ENCODE measurements around the gene ATF6B. TPM values are rescaled to one million over a fixed set of nuclear protein-coding genes. Genes with fewer than 3 reads are reported as not detected.

The ATF6B gene
- total and polyA plus RNA-seq, 2 of the 8 experiments (the other 6 are each of a cell fraction or from before 2014, with no cell fraction given) = 38.1 to 42.2 TPM

GRCh38 chr6:32073613-32074012 is 54.4 kb downstream of the ATF6B start:
- FAIRE-seq (no peak), DNase-seq (ENCODE audit: low read depth in 1 of 2, low spot score in 2 of 2) (no peak)
- POLR2A ChIA-PET (ENCODE audit: partially characterized antibody) = no interaction called here

More at GRCh38 chr6:32073613-32074012, 54.4 kb downstream of the ATF6B start:
- Histone ChIP-seq H3K4me1 (replicated peaks in 1 of 4; ENCODE audit: control insufficient read depth in 3 of 4, insufficient read depth in 4 of 4, low read length in 3 of 4) (peaks cover 0 to 8% (median 5%) of the 10 kb centered on the region in 4 experiments; a peak in 6 of 7 replicates), H3K4ac (replicated peaks; ENCODE audit: insufficient read length, low read depth, low read length) (no peak overlapping the region), H3K56ac (replicated peaks; ENCODE audit: insufficient read length, low read depth, low read length) (no peak overlapping the region), H3K14ac (ENCODE audit: insufficient read length) (no peak overlapping the region), H3K36me3 (ENCODE audit: control insufficient read depth in 2 of 4, insufficient read depth in 4 of 4, low read length in 3 of 4) (no peaks in the 10 kb centered on the region), H3K18ac (ENCODE audit: extremely low read depth, low read length) (no peak overlapping the region), H2BK15ac (ENCODE audit: low read length) (no peak overlapping the region), H3K79me2 (ENCODE audit: control insufficient read depth in 1 of 2, insufficient read depth in 2 of 2, low read length in 2 of 2) (no peaks in the 10 kb centered on the region), H4K8ac (ENCODE audit: extremely low read depth, insufficient read depth, low read length) (no peak overlapping the region), H3K9me3 (ENCODE audit: insufficient read depth in 2 of 2, low read depth in 1 of 2, low read length in 1 of 2) (no peaks in the 10 kb centered on the region), H4K20me1 (replicated peaks in 1 of 2; ENCODE audit: control insufficient read depth in 1 of 2, insufficient read depth in 2 of 2, low read length in 2 of 2) (no peaks in the 10 kb centered on the region), H2BK20ac (ENCODE audit: low read length) (no peak overlapping the region), H2AFZ (ENCODE audit: low read length) (no peak overlapping the region), H3K23me2 (ENCODE audit: low read depth, low read length) (no peaks in the 10 kb centered on the region), H2BK12ac (ENCODE audit: low read depth, low read length) (no peak overlapping the region), H3K27me3 (replicated peaks in 1 of 4; ENCODE audit: control insufficient read depth in 3 of 4, extremely low read depth in 1 of 4, insufficient read depth in 3 of 4, low read length in 3 of 4) (no peaks in the 10 kb centered on the region; a peak in 1 of 7 replicates), H2AK5ac (ENCODE audit: low read depth, low read length) (no peak overlapping the region), H4K5ac (ENCODE audit: insufficient read length, low read depth, low read length) (no peak overlapping the region), H3K4me2 (ENCODE audit: insufficient read depth in 1 of 2, low read depth in 2 of 2, low read length in 2 of 2) (no peak overlapping the region), H4K91ac (replicated peaks; ENCODE audit: insufficient read length, low read length) (no peak overlapping the region), H2BK5ac (ENCODE audit: low read depth, low read length) (no peak overlapping the region), H3K23ac (ENCODE audit: insufficient read length) (no peak overlapping the region), H3K4me3 (ENCODE audit: extremely low read depth in 1 of 4, insufficient read depth in 2 of 4, low read depth in 3 of 4, low read length in 4 of 4) (no peak overlapping the region), H2BK120ac (replicated peaks; ENCODE audit: low read depth, low read length) (no peak overlapping the region), H3K9ac (replicated peaks in 1 of 4; ENCODE audit: extremely low read depth in 1 of 4, low read depth in 3 of 4, low read length in 3 of 4) (no peak overlapping the region), H3K27ac (ENCODE audit: low read depth, low read length) (no peak overlapping the region), H3K79me1 (ENCODE audit: low read depth, low read length) (no peaks in the 10 kb centered on the region)
- WGBS, 2 experiments (ENCODE audit: extremely low coverage in 1 of 2, insufficient coverage in 1 of 2, insufficient read length in 1 of 2, insufficient replicate concordance in 2 of 2, low coverage in 1 of 2, low lambda C conversion rate in 2 of 2, missing lambda C conversion rate in 1 of 2) = 97% methylated on average over 10 of the region's 10 CpGs; no CpG with 5 or more reads in 1 of the 2 experiments
- TF ChIP-seq SP4 (IDR thresholded peaks at IDR 0.05; ENCODE audit: low read length) (no peak), RFX5 (IDR thresholded peaks at IDR 0.05; ENCODE audit: borderline replicate concordance, low read depth, low read length) (no peak), JUN (IDR thresholded peaks at IDR 0.05; ENCODE audit: low read depth, low read length) (no peak)
- CTCF ChIA-PET (ENCODE audit: partially characterized antibody) = interaction anchor here (0.8 to 2.8 kb wide), 7 partner anchors 10 to 45 kb away, joined by 3 to 7 read pairs (median 4); no protein-coding TSS in a partner anchor

All from H1 (cell line).